ENCODE data around the gene GTF3C1.

GRCh38 chr16:27464626-27465482, 84.9 kb downstream of the GTF3C1 start:
- no peak for TF ChIP-seq POLR2A (IDR thresholded peaks at IDR 0.05)
- TF ChIP-seq, protein P1, sequence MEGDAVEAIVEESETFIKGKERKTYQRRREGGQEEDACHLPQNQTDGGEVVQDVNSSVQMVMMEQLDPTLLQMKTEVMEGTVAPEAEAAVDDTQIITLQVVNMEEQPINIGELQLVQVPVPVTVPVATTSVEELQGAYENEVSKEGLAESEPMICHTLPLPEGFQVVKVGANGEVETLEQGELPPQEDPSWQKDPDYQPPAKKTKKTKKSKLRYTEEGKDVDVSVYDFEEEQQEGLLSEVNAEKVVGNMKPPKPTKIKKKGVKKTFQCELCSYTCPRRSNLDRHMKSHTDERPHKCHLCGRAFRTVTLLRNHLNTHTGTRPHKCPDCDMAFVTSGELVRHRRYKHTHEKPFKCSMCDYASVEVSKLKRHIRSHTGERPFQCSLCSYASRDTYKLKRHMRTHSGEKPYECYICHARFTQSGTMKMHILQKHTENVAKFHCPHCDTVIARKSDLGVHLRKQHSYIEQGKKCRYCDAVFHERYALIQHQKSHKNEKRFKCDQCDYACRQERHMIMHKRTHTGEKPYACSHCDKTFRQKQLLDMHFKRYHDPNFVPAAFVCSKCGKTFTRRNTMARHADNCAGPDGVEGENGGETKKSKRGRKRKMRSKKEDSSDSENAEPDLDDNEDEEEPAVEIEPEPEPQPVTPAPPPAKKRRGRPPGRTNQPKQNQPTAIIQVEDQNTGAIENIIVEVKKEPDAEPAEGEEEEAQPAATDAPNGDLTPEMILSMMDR (IDR thresholded peaks at IDR 0.05): no peak

All from uterus (tissue), 2 donors.